IMR-90 (cell line): Measurements from ENCODE around the gene HOGA1. TPM values are rescaled to one million over a fixed set of nuclear protein-coding genes. Genes with fewer than 3 reads are reported as not detected.

ENCODE experiments used
- ATAC-seq: fragments of 200-7000 bp; cut with Tn5 transposase; 2 replicates; pipeline ENCODE4 v1.9.1; 2020; ENCODE audit warnings: low read depth, mild to moderate bottlenecking, moderate library complexity
- BruUV-seq: library from RNA; stranded (reverse); fragments of 400-500 nt; replicated peaks from 2 replicates; lab custom pipeline; 2021; lab: Mats Ljungman, UMichigan
- CTCF ChIA-PET: fragments of 300-600 bp; formaldehyde crosslinking; extraction: SDS; loops from one replicate; lab custom pipeline; 2021; ENCODE audit warnings: antibody characterized with exemption; lab: Yijun Ruan, JAX
- POLR2A ChIA-PET: fragments of 300-600 bp; sonication (Branson Sonifier 250); formaldehyde crosslinking; loops from one replicate; lab custom pipeline; 2022; ENCODE audit warnings: antibody characterized with exemption; ENCODE audit not compliant: unreplicated experiment; lab: Charles Lee
- DNase-seq: peaks from one replicate; pipeline ENCODE4 v3.0.0; 2013
- H2AFZ ChIP-seq: replicated peaks from 2 replicates; pipeline ENCODE3; 2013; ENCODE audit warnings: low read length, mild to moderate bottlenecking; ENCODE audit not compliant: poor library complexity
- H2AK5ac ChIP-seq: 2 replicates; pipeline ENCODE4 v1.6.1; 2013; ENCODE audit warnings: low read depth, low read length, inconsistent platforms
- H2AK9ac ChIP-seq: replicated peaks from 2 replicates; pipeline ENCODE3; 2013; ENCODE audit warnings: mild to moderate bottlenecking, low read depth, low read length, moderate library complexity; ENCODE audit not compliant: poor library complexity
- H2BK120ac ChIP-seq: 2 replicates; pipeline ENCODE4 v1.6.1; 2013; ENCODE audit warnings: low read depth, low read length, inconsistent platforms
- H2BK15ac ChIP-seq: 3 replicates; pipeline ENCODE4 v1.6.1; 2013; ENCODE audit warnings: low read depth, low read length, inconsistent platforms
- H2BK20ac ChIP-seq: 2 replicates; pipeline ENCODE4 v1.6.1; 2013; ENCODE audit warnings: low read depth, mild to moderate bottlenecking, inconsistent platforms, low read length, moderate library complexity
- H2BK5ac ChIP-seq: 2 replicates; pipeline ENCODE4 v1.6.1; 2013; ENCODE audit warnings: mild to moderate bottlenecking, low read depth, low read length, inconsistent platforms; ENCODE audit not compliant: poor library complexity, severe bottlenecking
- H3K14ac ChIP-seq: replicated peaks from 2 replicates; pipeline ENCODE4 v1.6.1; 2013; ENCODE audit warnings: low read depth, low read length, inconsistent platforms
- H3K18ac ChIP-seq: 2 replicates; pipeline ENCODE4 v1.6.1; 2013; ENCODE audit warnings: low read depth, low read length, control low read depth
- H3K23ac ChIP-seq: 2 replicates; pipeline ENCODE4 v1.6.1; 2013; ENCODE audit warnings: low read depth, low read length, inconsistent platforms
- H3K27ac ChIP-seq: 2 replicates; pipeline ENCODE4 v1.5.1; 2013; ENCODE audit warnings: mild to moderate bottlenecking, control low read depth, low read length; ENCODE audit not compliant: insufficient read depth
- H3K27me3 ChIP-seq: 2 replicates; pipeline ENCODE4 v1.6.1; 2013; ENCODE audit warnings: low read length; ENCODE audit not compliant: control insufficient read depth, insufficient read depth
- H3K36me3 ChIP-seq: 2 replicates; pipeline ENCODE4 v1.6.1; 2013; ENCODE audit warnings: low read length, mixed read lengths; ENCODE audit not compliant: control insufficient read depth, insufficient read depth
- H3K4ac ChIP-seq: 2 replicates; pipeline ENCODE4 v1.6.1; 2013; ENCODE audit warnings: low read depth, low read length, inconsistent platforms
- H3K4me1 ChIP-seq: 2 replicates; pipeline ENCODE4 v1.6.1; 2013; ENCODE audit warnings: low read length, mixed read lengths; ENCODE audit not compliant: control insufficient read depth, insufficient read depth
- H3K4me2 ChIP-seq: 2 replicates; pipeline ENCODE4 v1.6.1; 2013; ENCODE audit warnings: low read depth, mild to moderate bottlenecking, control low read depth, low read length, moderate library complexity
- H3K4me3 ChIP-seq: 2 replicates; pipeline ENCODE4 v1.5.1; 2013; ENCODE audit warnings: low read depth, mild to moderate bottlenecking, control low read depth, low read length, moderate library complexity; ENCODE audit not compliant: insufficient read depth
- H3K56ac ChIP-seq: 2 replicates; pipeline ENCODE4 v1.6.1; 2013; ENCODE audit warnings: low read length, inconsistent platforms; ENCODE audit not compliant: insufficient read depth; ENCODE audit errors: extremely low read depth
- H3K79me1 ChIP-seq, 2 experiments: 2 replicates each; pipeline ENCODE4 v1.6.1; 2013; ENCODE audit warnings: low read length in 2 of 2, inconsistent platforms in 1 of 2, low read depth in 1 of 2
- H3K9ac ChIP-seq: 2 replicates; pipeline ENCODE4 v1.6.1; 2013; ENCODE audit warnings: low read depth, low read length, control low read depth
- H3K9me1 ChIP-seq: 2 replicates; pipeline ENCODE4 v1.6.1; 2013; ENCODE audit warnings: low read length, inconsistent platforms; ENCODE audit not compliant: insufficient read depth
- H3K9me3 ChIP-seq: 2 replicates; pipeline ENCODE4 v1.6.1; 2013; ENCODE audit warnings: low read length; ENCODE audit not compliant: control insufficient read depth, insufficient read depth
- H4K20me1 ChIP-seq: 2 replicates; pipeline ENCODE4 v1.6.1; 2013; ENCODE audit warnings: low read length, inconsistent platforms; ENCODE audit not compliant: insufficient read depth
- H4K5ac ChIP-seq: 2 replicates; pipeline ENCODE4 v1.6.1; 2013; ENCODE audit warnings: mild to moderate bottlenecking, low read depth, low read length, control low read depth
- H4K8ac ChIP-seq, 2 experiments: 2 replicates each; pipeline ENCODE4 v1.6.1; 2013; ENCODE audit warnings: low read depth in 2 of 2, low read length in 2 of 2, control low read depth in 1 of 2, inconsistent platforms in 1 of 2
- H4K91ac ChIP-seq: 2 replicates; pipeline ENCODE4 v1.6.1; 2013; ENCODE audit warnings: low read depth, low read length, inconsistent platforms; ENCODE audit not compliant: insufficient read depth
- BHLHE40 ChIP-seq: fragments of 150-350 bp; IDR thresholded peaks from 2 replicates; pipeline ENCODE4 v1.6.1; 2016; ENCODE audit warnings: mild to moderate bottlenecking, low read depth, low read length
- FOS ChIP-seq: fragments of 150-350 bp; IDR thresholded peaks from 2 replicates; pipeline ENCODE4 v1.6.1; 2016; ENCODE audit warnings: low read depth, low read length
- MAFK ChIP-seq: IDR thresholded peaks from 2 replicates; pipeline ENCODE4 v1.6.1; 2012; ENCODE audit warnings: low read depth, low read length, improper control_type of control experiment
- NFE2L2 ChIP-seq: fragments of 150-350 bp; IDR thresholded peaks from 2 replicates; pipeline ENCODE4 v1.6.1; 2016; ENCODE audit warnings: low read depth, mild to moderate bottlenecking, low read length
- RCOR1 ChIP-seq: IDR thresholded peaks from 2 replicates; pipeline ENCODE4 v1.6.1; 2012; ENCODE audit warnings: mild to moderate bottlenecking, low read length, improper control_type of control experiment; ENCODE audit not compliant: insufficient replicate concordance
- RFX5 ChIP-seq: IDR thresholded peaks from 2 replicates; pipeline ENCODE4 v1.8.0; 2012; ENCODE audit warnings: low read depth, mild to moderate bottlenecking, low read length, moderate library complexity
- SMC3 ChIP-seq: fragments of 150-350 bp; IDR thresholded peaks from 2 replicates; pipeline ENCODE4 v1.6.1; 2016; ENCODE audit warnings: low read depth, mild to moderate bottlenecking, antibody characterized with exemption, low read length, moderate library complexity
- WGBS, 2 experiments: methylation state at CpG; one replicate each; pipeline versions ENCODE4 v1.1.5 to v1.1.7; 2013; ENCODE audit warnings: missing lambda C conversion rate in 2 of 2; ENCODE audit not compliant: insufficient read length in 1 of 2; ENCODE audit errors: extremely low coverage in 2 of 2; 5-methylcytosine and 5-hydroxymethylcytosine counted together
- dilution Hi-C: fragments of 300-500 bp; cut with HindIII; formaldehyde crosslinking; loops from one replicate; pipeline ENCODE4 v1.14.3; 2018; ENCODE audit warnings: low sequenced_read_pairs; ENCODE audit not compliant: unreplicated experiment
- in situ Hi-C: fragments of 300-500 bp; cut with MboI; formaldehyde crosslinking; loops from 3 replicates; pipeline ENCODE4 v1.14.3; 2019; ENCODE audit warnings: low sequenced_read_pairs, inconsistent platforms, mixed read lengths
- intact Hi-C: fragments of 100-400 bp; cut with micrococcal nuclease; formaldehyde crosslinking; loops from 2 replicates; pipeline ENCODE4 v1.10.0; 2022
- polyA plus RNA-seq, 3 experiments: library from polyadenylated mRNA; depleted of rRNA; stranded (reverse); fragments of >200 nt; gene quantifications; 2 replicates each; pipeline ENCODE4 v1.2.3, GENCODE V29; 2012; ENCODE audit warnings: low replicate concordance in 1 of 3
- total RNA-seq: library from RNA; depleted of rRNA; stranded (reverse); fragments of >200 nt; gene quantifications from 2 replicates; pipeline ENCODE4 v1.2.3, GENCODE V29; 2012
- TF ChIP-seq, protein P1 (sequence below): fragments of 150-350 bp; IDR thresholded peaks from 2 replicates; pipeline ENCODE4 v1.6.1; 2017; ENCODE audit warnings: mild to moderate bottlenecking, antibody characterized with exemption, low read length, low read depth

The HOGA1 gene
- total and polyA plus RNA-seq, 2 of the 4 experiments (the other 2 are of a cell fraction): 0.36 to 0.41 TPM

DNA sequence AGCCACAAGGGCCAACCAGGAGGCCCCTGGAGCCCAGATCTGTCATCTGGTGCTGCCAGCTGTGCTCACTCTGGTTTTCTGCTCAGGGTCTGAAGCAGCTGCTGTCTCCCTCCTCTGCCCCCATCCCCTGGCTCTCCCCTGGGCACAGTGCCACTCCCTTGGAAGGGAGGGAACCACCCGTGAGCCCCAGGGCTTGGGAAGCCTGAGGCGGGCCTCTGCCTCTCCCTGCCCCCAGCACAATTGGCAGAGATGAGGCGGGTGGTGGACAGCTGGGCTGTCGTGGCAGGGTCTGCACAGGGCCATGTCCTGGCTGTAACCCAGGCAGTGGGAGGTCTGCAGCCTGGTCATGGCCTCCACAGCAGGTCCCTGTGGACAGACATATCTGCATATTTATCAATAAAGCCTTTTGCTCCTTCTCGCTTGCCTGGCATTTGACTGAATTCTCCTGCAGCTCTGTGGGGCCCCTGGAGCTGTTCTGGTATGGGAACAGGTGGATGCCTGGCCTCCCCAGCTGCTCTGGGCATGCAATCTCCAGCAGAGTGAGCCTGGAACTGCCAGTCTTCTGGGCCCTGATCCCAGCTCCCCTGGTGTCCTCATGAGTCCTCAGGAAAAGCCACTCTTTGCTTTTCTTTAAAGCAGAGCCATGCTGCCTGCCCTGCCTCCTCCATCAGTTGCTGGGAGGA is 13.3 kb upstream of the HOGA1 start:
- DNase-seq: no peak

More for the DNA sequence above, 13.3 kb upstream of the HOGA1 start:
- in situ Hi-C loops: loop anchor here (10.0 kb wide), 1 partner anchor 164 kb away; the partner anchor contains the start of gene ZFYVE27
- 57% methylated on average over 2 of the region's 5 CpGs; no CpG with 5 or more reads in 1 of the 2 experiments for WGBS, 2 experiments
- no peak overlapping the region for H2AFZ ChIP-seq
- no peaks in the 10 kb centered on the region for H3K27me3 ChIP-seq
- H3K79me1 ChIP-seq: peaks cover 3% of the 10 kb centered on the region in 2 experiments; a peak in 2 of 4 replicates
- H3K4me3 ChIP-seq: no peak overlapping the region
- H3K27ac ChIP-seq: no peak overlapping the region
- no peak overlapping the region for H2AK9ac ChIP-seq
- no peak overlapping the region for H2BK5ac ChIP-seq
- no peaks in the 10 kb centered on the region for H3K9me3 ChIP-seq
- H2BK20ac ChIP-seq: no peak overlapping the region
- H4K91ac ChIP-seq: no peak overlapping the region
- no peak overlapping the region for H4K8ac ChIP-seq
- intact Hi-C loops: loop anchor here (5.0 kb wide), 1 partner anchor 161 kb away; no protein-coding TSS in a partner anchor
- no peak overlapping the region for H3K56ac ChIP-seq
- no peak overlapping the region for H3K4me2 ChIP-seq
- ATAC-seq: no peak
- H3K18ac ChIP-seq: no peak overlapping the region
- no peak overlapping the region for H3K14ac ChIP-seq
- no TSS peak for BruUV-seq
- peaks cover 16% of the 10 kb centered on the region for H3K4me1 ChIP-seq
- no peak overlapping the region for H3K23ac ChIP-seq
- dilution Hi-C loops: no loop called here
- ChIA-PET POLR2A (no interaction called here), CTCF (no interaction called here)
- H3K9me1 ChIP-seq: peaks cover 11% of the 10 kb centered on the region
- no peak overlapping the region for H3K9ac ChIP-seq
- no peak for TF ChIP-seq SMC3
- no peak for TF ChIP-seq BHLHE40
- TF ChIP-seq, protein P1, sequence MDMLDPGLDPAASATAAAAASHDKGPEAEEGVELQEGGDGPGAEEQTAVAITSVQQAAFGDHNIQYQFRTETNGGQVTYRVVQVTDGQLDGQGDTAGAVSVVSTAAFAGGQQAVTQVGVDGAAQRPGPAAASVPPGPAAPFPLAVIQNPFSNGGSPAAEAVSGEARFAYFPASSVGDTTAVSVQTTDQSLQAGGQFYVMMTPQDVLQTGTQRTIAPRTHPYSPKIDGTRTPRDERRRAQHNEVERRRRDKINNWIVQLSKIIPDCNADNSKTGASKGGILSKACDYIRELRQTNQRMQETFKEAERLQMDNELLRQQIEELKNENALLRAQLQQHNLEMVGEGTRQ: no peak
- TF ChIP-seq MAFK: no peak
- TF ChIP-seq RFX5: no peak
- no peak for TF ChIP-seq FOS
- no peak for TF ChIP-seq NFE2L2
- no peak for TF ChIP-seq RCOR1
- H4K5ac ChIP-seq: no peak overlapping the region
- H3K36me3 ChIP-seq: peaks cover 19% of the 10 kb centered on the region
- H2BK120ac ChIP-seq: no peak overlapping the region
- H3K4ac ChIP-seq: no peak overlapping the region
- no peak overlapping the region for H2AK5ac ChIP-seq
- H2BK15ac ChIP-seq: no peak overlapping the region
- peaks cover 5% of the 10 kb centered on the region; the same call in 1 of the 2 replicates for H4K20me1 ChIP-seq
